Measurements from ENCODE around the gene NFKBIZ. TPM values are rescaled to one million over a fixed set of nuclear protein-coding genes. Genes with fewer than 3 reads are reported as not detected.

NFKBIZ gene
- total and polyA plus RNA-seq, 4 experiments from 2014 or later, result 7.3 to 79.5 (median 44.6) TPM

DNA sequence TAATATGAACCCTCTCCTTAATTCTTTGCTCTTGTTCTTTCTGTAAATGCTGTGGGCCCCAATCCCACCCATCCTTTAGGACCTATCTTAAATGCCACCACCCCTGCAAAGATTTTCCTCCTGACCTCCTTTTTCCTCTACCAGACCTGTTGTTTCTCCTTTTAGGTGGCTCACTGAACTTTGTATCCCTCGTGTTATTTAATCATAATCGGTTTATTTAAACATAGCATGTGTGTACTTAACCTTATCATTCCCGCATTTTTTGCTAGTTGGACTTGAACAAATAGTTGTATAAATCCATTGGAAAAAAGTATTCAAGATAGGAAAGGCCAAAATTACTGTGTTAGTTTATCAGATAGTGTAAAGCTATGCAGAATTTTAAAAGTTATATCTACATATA, 988 bp upstream of the NFKBIZ start:
- H3K4me3 Mint-ChIP-seq, result peak overlapping the region; percentile 62 to 99 (median 82)
- POLR2A ChIA-PET (ENCODE audit: partially characterized antibody), result interaction anchor here (0.7 to 8.2 kb wide), 15 partner anchors 9 to 377 kb away, joined by 3 to 213 read pairs (median 17); partner anchors contain the start of genes CEP97, NXPE3 and RPL24
- H3K36me3 ChIP-seq (ENCODE audit: insufficient read depth, low read length), result peaks cover 16% of the 10 kb centered on the region
- H3K4me1 ChIP-seq (ENCODE audit: insufficient read depth, low read length), result peaks cover 26% of the 10 kb centered on the region
- peaks cover 22 to 47% (median 30%) of the 10 kb centered on the region in 4 donors for H3K4me1 Mint-ChIP-seq
- no peak for DNase-seq
- H3K27me3 ChIP-seq (ENCODE audit: insufficient read depth, low read length), result no peaks in the 10 kb centered on the region
- peaks cover 23 to 34% of the 10 kb centered on the region in 2 donors for H3K36me3 Mint-ChIP-seq
- no peaks in the 10 kb centered on the region for H3K9me3 ChIP-seq (ENCODE audit: control insufficient read depth in 1 of 2, low read length in 2 of 2)
- intact Hi-C loops (cut with micrococcal nuclease), result loop anchor here (2.0 kb wide), 1 partner anchor 162 kb away; the partner anchor contains the start of gene RPL24
- CTCF ChIA-PET (ENCODE audit: partially characterized antibody), result interaction anchor here (1.0 to 2.9 kb wide), 5 partner anchors 9 to 381 kb away, joined by 3 to 13 read pairs (median 10); partner anchors contain the start of gene NXPE3
- H3K27ac ChIP-seq (ENCODE audit: low read depth, low read length), result peak overlapping the region; percentile 99
- no peaks in the 10 kb centered on the region for H3K27me3 Mint-ChIP-seq
- peaks cover 0 to 4% (median 0%) of the 10 kb centered on the region in 8 donors for H3K9me3 Mint-ChIP-seq
- H3K27ac Mint-ChIP-seq, result peak overlapping the region; percentile 81 to 99 (median 93)
- peak overlapping the region in 1 of 2 donors; percentile 22 for H3K4me3 ChIP-seq (ENCODE audit: low read length in 2 of 2)

GRCh38 chr3:101849714-101850245, 466 bp downstream of the NFKBIZ start:
- peaks cover 30% of the 10 kb centered on the region for H3K36me3 ChIP-seq (ENCODE audit: insufficient read depth, low read length)
- CTCF ChIA-PET (ENCODE audit: partially characterized antibody), result interaction anchor here (0.9 to 2.9 kb wide), 14 partner anchors 10 to 379 kb away, joined by 3 to 17 read pairs (median 6); partner anchors contain the start of gene CEP97
- H3K9me3 ChIP-seq (ENCODE audit: control insufficient read depth in 1 of 2, low read length in 2 of 2), result no peaks in the 10 kb centered on the region
- no peaks in the 10 kb centered on the region for H3K27me3 ChIP-seq (ENCODE audit: insufficient read depth, low read length)
- peaks cover 39% of the 10 kb centered on the region for H3K4me1 ChIP-seq (ENCODE audit: insufficient read depth, low read length)
- Mint-ChIP-seq H3K9me3 (peaks cover 0 to 4% (median 0%) of the 10 kb centered on the region in 8 donors), H3K27ac (peak overlapping the region; percentile 97 to 100 (median 99)), H3K36me3 (peaks cover 37 to 49% of the 10 kb centered on the region in 2 donors), H3K4me1 (peaks cover 29 to 62% (median 39%) of the 10 kb centered on the region in 4 donors), H3K4me3 (peak overlapping the region; percentile 93 to 100 (median 98)), H3K27me3 (no peaks in the 10 kb centered on the region)
- intact Hi-C loops (cut with micrococcal nuclease), result loop anchor here (1.0 to 5.0 kb wide), 9 partner anchors 22 to 376 kb away; partner anchors contain the start of genes CEP97, NXPE3 and RPL24
- peak overlapping the region; percentile 99 for H3K27ac ChIP-seq (ENCODE audit: low read depth, low read length)
- peak; percentile 54 to 67 (median 59) for DNase-seq
- peak overlapping the region; percentile 70 to 100 for H3K4me3 ChIP-seq (ENCODE audit: low read length in 2 of 2)
- POLR2A ChIA-PET (ENCODE audit: partially characterized antibody), result interaction anchor here (0.6 to 8.2 kb wide), 47 partner anchors 8 to 1140 kb away, joined by 3 to 213 read pairs (median 5); partner anchors contain the start of genes CEP97, NXPE3, PCNP and RPL24

GRCh38 chr3:101850246-101851051, 1.1 kb downstream of the NFKBIZ start:
- intact Hi-C loops (cut with micrococcal nuclease), result loop anchor here (1.0 to 5.0 kb wide), 5 partner anchors 23 to 375 kb away; no protein-coding TSS in a partner anchor
- peaks cover 37% of the 10 kb centered on the region for H3K36me3 ChIP-seq (ENCODE audit: insufficient read depth, low read length)
- Mint-ChIP-seq H3K4me3 (peak overlapping the region; percentile 93 to 100 (median 98)), H3K4me1 (peaks cover 29 to 69% (median 43%) of the 10 kb centered on the region in 4 donors), H3K27ac (peak overlapping the region; percentile 97 to 100 (median 99)), H3K9me3 (peaks cover 0 to 4% (median 0%) of the 10 kb centered on the region in 8 donors), H3K36me3 (peaks cover 44 to 56% of the 10 kb centered on the region in 2 donors), H3K27me3 (no peaks in the 10 kb centered on the region)
- peak overlapping the region; percentile 70 to 100 for H3K4me3 ChIP-seq (ENCODE audit: low read length in 2 of 2)
- CTCF ChIA-PET (ENCODE audit: partially characterized antibody), result interaction anchor here (1.0 to 2.9 kb wide), 14 partner anchors 11 to 379 kb away, joined by 3 to 17 read pairs (median 8); partner anchors contain the start of gene CEP97
- no peaks in the 10 kb centered on the region for H3K27me3 ChIP-seq (ENCODE audit: insufficient read depth, low read length)
- no peaks in the 10 kb centered on the region for H3K9me3 ChIP-seq (ENCODE audit: control insufficient read depth in 1 of 2, low read length in 2 of 2)
- peak overlapping the region; percentile 99 for H3K27ac ChIP-seq (ENCODE audit: low read depth, low read length)
- POLR2A ChIA-PET (ENCODE audit: partially characterized antibody), result interaction anchor here (0.6 to 8.2 kb wide), 43 partner anchors 8 to 379 kb away, joined by 3 to 213 read pairs (median 5); partner anchors contain the start of genes CEP97, NXPE3, PCNP and RPL24
- peaks cover 44% of the 10 kb centered on the region for H3K4me1 ChIP-seq (ENCODE audit: insufficient read depth, low read length)
- DNase-seq, result peak; percentile 81 to 88 (median 83)

DNA sequence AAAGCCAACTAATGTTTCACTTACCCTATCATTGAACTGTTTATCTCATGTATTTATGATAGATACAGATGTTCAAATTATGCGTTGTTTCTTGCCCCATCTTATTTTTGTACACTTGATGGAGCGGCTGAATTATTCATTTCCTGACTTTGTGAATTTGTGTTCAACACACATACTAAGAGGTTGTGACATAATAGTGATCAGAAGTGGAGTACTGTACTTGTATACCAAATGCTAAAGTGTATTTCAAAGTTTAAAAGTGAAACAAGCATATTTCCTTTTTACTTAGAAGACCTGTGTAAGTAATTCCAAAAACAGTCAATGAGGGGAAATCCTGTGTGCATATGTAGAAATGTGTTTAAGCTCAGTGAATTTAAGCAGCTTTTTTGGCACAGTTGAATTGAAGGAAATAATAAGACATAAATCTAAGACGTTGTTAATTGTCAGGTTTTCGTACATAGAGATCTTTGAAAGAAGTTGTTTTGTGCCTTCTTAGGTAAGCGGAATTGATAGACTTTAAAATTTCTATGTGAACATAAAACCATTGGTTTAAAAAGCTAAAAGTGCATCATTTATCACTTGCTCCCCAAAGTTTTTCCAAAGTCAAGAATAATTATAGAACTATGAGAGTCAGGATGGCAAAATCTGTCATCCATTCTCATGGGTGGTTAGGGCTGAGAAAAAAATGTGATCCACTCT, 1.9 kb downstream of the NFKBIZ start:
- Histone ChIP-seq H3K4me3 (ENCODE audit: low read length in 2 of 2) (peak overlapping the region; percentile 70 to 100), H3K27ac (ENCODE audit: low read depth, low read length) (peak overlapping the region; percentile 99), H3K27me3 (ENCODE audit: insufficient read depth, low read length) (no peaks in the 10 kb centered on the region), H3K36me3 (ENCODE audit: insufficient read depth, low read length) (peaks cover 43% of the 10 kb centered on the region), H3K4me1 (ENCODE audit: insufficient read depth, low read length) (peaks cover 44% of the 10 kb centered on the region), H3K9me3 (ENCODE audit: control insufficient read depth in 1 of 2, low read length in 2 of 2) (no peaks in the 10 kb centered on the region)
- peaks cover 0 to 4% (median 0%) of the 10 kb centered on the region in 8 donors for H3K9me3 Mint-ChIP-seq
- ChIA-PET POLR2A (ENCODE audit: partially characterized antibody) (interaction anchor here (0.7 to 8.2 kb wide), 12 partner anchors 10 to 377 kb away, joined by 3 to 213 read pairs (median 4); partner anchors contain the start of genes CEP97, NXPE3, PCNP and RPL24), CTCF (ENCODE audit: partially characterized antibody) (interaction anchor here (0.7 to 2.6 kb wide), 7 partner anchors 21 to 378 kb away, joined by 3 to 10 read pairs (median 8); no protein-coding TSS in a partner anchor)
- no peak for DNase-seq
- peak overlapping the region; percentile 93 to 100 (median 98) for H3K4me3 Mint-ChIP-seq
- peak overlapping the region; percentile 97 to 100 (median 99) for H3K27ac Mint-ChIP-seq
- no peaks in the 10 kb centered on the region for H3K27me3 Mint-ChIP-seq
- intact Hi-C loops (cut with micrococcal nuclease), result loop anchor here (2.0 to 5.0 kb wide), 2 partner anchors 42 to 206 kb away; no protein-coding TSS in a partner anchor
- peaks cover 49 to 62% of the 10 kb centered on the region in 2 donors for H3K36me3 Mint-ChIP-seq
- H3K4me1 Mint-ChIP-seq, result peaks cover 32 to 72% (median 47%) of the 10 kb centered on the region in 4 donors

GRCh38 chr3:101851850-101852714, 2.8 kb downstream of the NFKBIZ start:
- H3K36me3 Mint-ChIP-seq, result peaks cover 49 to 70% of the 10 kb centered on the region in 2 donors
- Histone ChIP-seq H3K27ac (ENCODE audit: low read depth, low read length) (peak overlapping the region; percentile 99), H3K4me3 (ENCODE audit: low read length in 2 of 2) (peak overlapping the region in 1 of 2 donors; percentile 70), H3K9me3 (ENCODE audit: control insufficient read depth in 1 of 2, low read length in 2 of 2) (no peaks in the 10 kb centered on the region), H3K27me3 (ENCODE audit: insufficient read depth, low read length) (no peaks in the 10 kb centered on the region), H3K36me3 (ENCODE audit: insufficient read depth, low read length) (peaks cover 52% of the 10 kb centered on the region), H3K4me1 (ENCODE audit: insufficient read depth, low read length) (peaks cover 48% of the 10 kb centered on the region)
- no peaks in the 10 kb centered on the region for H3K27me3 Mint-ChIP-seq
- peak overlapping the region; percentile 97 to 100 (median 99) for H3K27ac Mint-ChIP-seq
- H3K4me1 Mint-ChIP-seq, result peaks cover 32 to 75% (median 50%) of the 10 kb centered on the region in 4 donors
- H3K4me3 Mint-ChIP-seq, result peak overlapping the region; percentile 93 to 100 (median 98)
- H3K9me3 Mint-ChIP-seq, result peaks cover 0 to 4% (median 0%) of the 10 kb centered on the region in 8 donors
- CTCF ChIA-PET (ENCODE audit: partially characterized antibody), result interaction anchor here (0.7 to 2.6 kb wide), 7 partner anchors 22 to 377 kb away, joined by 3 to 10 read pairs (median 8); no protein-coding TSS in a partner anchor
- POLR2A ChIA-PET (ENCODE audit: partially characterized antibody), result interaction anchor here (0.7 to 8.2 kb wide), 13 partner anchors 9 to 376 kb away, joined by 3 to 213 read pairs (median 4); partner anchors contain the start of genes CEP97, NXPE3, PCNP and RPL24
- intact Hi-C loops (cut with micrococcal nuclease), result loop anchor here (2.0 to 5.0 kb wide), 2 partner anchors 43 to 205 kb away; no protein-coding TSS in a partner anchor
- DNase-seq, result no peak

Data from CD4-positive, alpha-beta memory T cell (primary cell).